GM23338 (cell line): Measurements from ENCODE around the gene RAB30. TPM values are rescaled to one million over a fixed set of nuclear protein-coding genes. Genes with fewer than 3 reads are reported as not detected.

ENCODE experiments used
- ATAC-seq: fragments of 200-7000 bp; cut with Tn5 transposase; 3 replicates; pipeline ENCODE4 v1.9.1; 2020
- DNase-seq: peaks from one replicate; pipeline ENCODE4 v3.0.0-alpha.2; 2015; ENCODE audit warnings: low spot score
- H2AFZ ChIP-seq: fragments of 200-600 bp; sonication (generic); 2 replicates; pipeline ENCODE4 v1.8.0; 2016; ENCODE audit warnings: antibody characterized with exemption, mild to moderate bottlenecking, moderate library complexity
- H3F3A ChIP-seq: fragments of 200-600 bp; sonication (generic); replicated peaks from 2 replicates; pipeline ENCODE4 v1.8.0; 2017; ENCODE audit warnings: antibody characterized with exemption, mixed run types, low read depth
- H3K27ac ChIP-seq: fragments of 200-600 bp; sonication (generic); 2 replicates; pipeline ENCODE4 v1.6.1; 2016; ENCODE audit warnings: low read depth
- H3K27me3 ChIP-seq: fragments of 200-600 bp; sonication (generic); 2 replicates; pipeline ENCODE4 v1.8.0; 2016; ENCODE audit warnings: mild to moderate bottlenecking, mixed run types, moderate library complexity; ENCODE audit not compliant: insufficient read depth
- H3K36me3 ChIP-seq: fragments of 200-600 bp; sonication (generic); 2 replicates; pipeline ENCODE4 v1.8.0; 2016; ENCODE audit warnings: mild to moderate bottlenecking; ENCODE audit not compliant: insufficient read depth
- H3K4me1 ChIP-seq: fragments of 200-600 bp; sonication (generic); 2 replicates; pipeline ENCODE4 v1.8.0; 2016; ENCODE audit warnings: mild to moderate bottlenecking, moderate library complexity; ENCODE audit not compliant: insufficient read depth
- H3K4me2 ChIP-seq: fragments of 200-600 bp; sonication (generic); 2 replicates; pipeline ENCODE4 v1.7.1; 2017; ENCODE audit warnings: mixed run types
- H3K4me3 ChIP-seq: fragments of 200-600 bp; sonication (generic); 2 replicates; pipeline ENCODE4 v1.6.1; 2016; ENCODE audit warnings: mixed run types
- H3K79me2 ChIP-seq: fragments of 200-600 bp; sonication (generic); replicated peaks from 2 replicates; pipeline ENCODE4 v1.8.0; 2017; ENCODE audit warnings: mild to moderate bottlenecking; ENCODE audit not compliant: insufficient read depth
- H3K9me2 ChIP-seq: fragments of 200-600 bp; sonication (generic); 2 replicates; pipeline ENCODE4 v1.8.0; 2017; ENCODE audit not compliant: insufficient read depth
- H4K20me1 ChIP-seq: fragments of 200-600 bp; sonication (generic); replicated peaks from 2 replicates; pipeline ENCODE4 v1.8.0; 2017; ENCODE audit warnings: mild to moderate bottlenecking; ENCODE audit not compliant: insufficient read depth
- H3K27ac Mint-ChIP-seq: 2 replicates; pipeline ENCODE4 v1.8.0; 2020; ENCODE audit warnings: inconsistent platforms, mild to moderate bottlenecking, moderate library complexity, mixed read lengths
- H3K27me3 Mint-ChIP-seq: 3 replicates; pipeline ENCODE4 v1.8.0; 2022; ENCODE audit warnings: low read depth, mild to moderate bottlenecking, moderate library complexity, mixed read lengths, inconsistent platforms; ENCODE audit not compliant: insufficient read depth, poor library complexity
- H3K36me3 Mint-ChIP-seq: 3 replicates; pipeline ENCODE4 v1.8.0; 2021; ENCODE audit warnings: low read depth, mild to moderate bottlenecking, inconsistent platforms, moderate library complexity, mixed read lengths
- H3K4me1 Mint-ChIP-seq: 3 replicates; pipeline ENCODE4 v1.8.0; 2020; ENCODE audit warnings: mild to moderate bottlenecking, inconsistent platforms, mixed read lengths
- H3K4me3 Mint-ChIP-seq: 3 replicates; pipeline ENCODE4 v1.8.0; 2021; ENCODE audit warnings: moderate library complexity, mild to moderate bottlenecking, inconsistent platforms, mixed read lengths
- H3K9me3 Mint-ChIP-seq: 3 replicates; pipeline ENCODE4 v1.8.0; 2020; ENCODE audit warnings: moderate library complexity, mild to moderate bottlenecking, inconsistent platforms, mixed read lengths
- CTCF ChIP-seq, 2 experiments: fragments of 200-600 bp in 1 of 2; sonication (generic) in 1 of 2; conservative IDR thresholded peaks; 2 replicates each; pipeline versions ENCODE4 v1.5.1 to v1.6.1; 2016 to 2017; ENCODE audit warnings: antibody characterized with exemption in 2 of 2, low read depth in 2 of 2, mild to moderate bottlenecking in 2 of 2, moderate library complexity in 1 of 2
- EZH2 ChIP-seq: fragments of 200-600 bp; sonication (generic); IDR thresholded peaks from one replicate; pipeline ENCODE4 v1.8.0; 2017; ENCODE audit warnings: antibody characterized with exemption, mild to moderate bottlenecking, low read depth; ENCODE audit not compliant: unreplicated experiment
- EZH2phosphoT487 ChIP-seq: fragments of 200-600 bp; sonication (generic); IDR thresholded peaks from one replicate; pipeline ENCODE4 v1.8.1; 2018; ENCODE audit warnings: antibody characterized with exemption; ENCODE audit not compliant: unreplicated experiment
- POLR2AphosphoS5 ChIP-seq: IDR thresholded peaks from 2 replicates; pipeline ENCODE4 v1.6.1; 2016; ENCODE audit warnings: antibody characterized with exemption, low read depth
- STAT1 ChIP-seq: IDR thresholded peaks from one replicate; pipeline ENCODE4 v1.6.1; 2016; ENCODE audit warnings: antibody characterized with exemption; ENCODE audit not compliant: unreplicated experiment
- ZNF114 ChIP-seq: fragments of 250-450 bp; sonication (Bioruptor Pico); IDR thresholded peaks from 2 replicates; pipeline ENCODE4 v1.5.0; 2020; ENCODE audit warnings: mild to moderate bottlenecking, moderate library complexity
- ZNF331 ChIP-seq: fragments of 250-450 bp; sonication (Bioruptor Pico); IDR thresholded peaks from 2 replicates; pipeline ENCODE4 v1.5.0; 2020; ENCODE audit warnings: low read depth, mild to moderate bottlenecking, moderate library complexity
- ZNF462 ChIP-seq: fragments of 250-450 bp; sonication (Bioruptor Pico); IDR thresholded peaks from 2 replicates; pipeline ENCODE4 v1.5.0; 2020; ENCODE audit warnings: mild to moderate bottlenecking, moderate library complexity
- polyA plus RNA-seq: library from polyadenylated mRNA; unstranded; fragments of >200 nt; fragmentation: Nextera tagmentation; extraction: Ambion mirVana; gene quantifications from 2 replicates; pipeline ENCODE4 v1.2.1, GENCODE V29; 2016
- total RNA-seq: library from RNA; depleted of rRNA; stranded (reverse); fragments of >200 nt; shearing (Covaris generic); gene quantifications from 2 replicates; pipeline ENCODE4 v1.2.3, GENCODE V29; 2014

The RAB30 gene
- total and polyA plus RNA-seq, 2 experiments from 2014 or later = 3.3 to 6.6 TPM

- Histone ChIP-seq H4K20me1 (no peaks in the 10 kb centered on the region), H3K4me2 (no peak overlapping the region)
- no peak overlapping the region for H3K27ac Mint-ChIP-seq
Measured at GRCh38 chr11:83051760-83052671, 19.7 kb downstream of the RAB30 start.

More at GRCh38 chr11:83051760-83052671, 19.7 kb downstream of the RAB30 start:
- Mint-ChIP-seq H3K27me3 (no peaks in the 10 kb centered on the region), H3K4me1 (peaks cover 3% of the 10 kb centered on the region; the same call in 2 of the 3 replicates), H3K36me3 (no peaks in the 10 kb centered on the region), H3K4me3 (no peak overlapping the region), H3K9me3 (no peaks in the 10 kb centered on the region)
- DNase-seq (no peak), ATAC-seq (no peak)
- no peaks in the 10 kb centered on the region for H3F3A ChIP-seq
- H3K4me3 ChIP-seq = no peak overlapping the region
- H3K4me1 ChIP-seq = no peaks in the 10 kb centered on the region
- no peaks in the 10 kb centered on the region for H3K36me3 ChIP-seq
- no peak overlapping the region for H3K27ac ChIP-seq
- no peaks in the 10 kb centered on the region for H3K9me2 ChIP-seq
- no peaks in the 10 kb centered on the region for H3K27me3 ChIP-seq
- TF ChIP-seq ZNF331 (CRISPR knock-in tag) (no peak), CTCF (conservative IDR thresholded peaks at IDR 0.05; ENCODE audit: low read depth in 2 of 2) (no peak), EZH2 (no peak), ZNF462 (no peak), STAT1 (no peak), ZNF114 (CRISPR knock-in tag) (no peak), POLR2AphosphoS5 (no peak), EZH2phosphoT487 (no peak)
- H3K79me2 ChIP-seq = no peaks in the 10 kb centered on the region
- no peak overlapping the region for H2AFZ ChIP-seq
